Measurements from ENCODE around the gene TMEM150A. TPM values are rescaled to one million over a fixed set of nuclear protein-coding genes. Genes with fewer than 3 reads are reported as not detected.

Gene TMEM150A
- total and polyA plus RNA-seq, 2 of the 13 experiments (the other 11 are each of a cell fraction or from before 2014, with no cell fraction given): 30.1 to 70.4 TPM

DNA sequence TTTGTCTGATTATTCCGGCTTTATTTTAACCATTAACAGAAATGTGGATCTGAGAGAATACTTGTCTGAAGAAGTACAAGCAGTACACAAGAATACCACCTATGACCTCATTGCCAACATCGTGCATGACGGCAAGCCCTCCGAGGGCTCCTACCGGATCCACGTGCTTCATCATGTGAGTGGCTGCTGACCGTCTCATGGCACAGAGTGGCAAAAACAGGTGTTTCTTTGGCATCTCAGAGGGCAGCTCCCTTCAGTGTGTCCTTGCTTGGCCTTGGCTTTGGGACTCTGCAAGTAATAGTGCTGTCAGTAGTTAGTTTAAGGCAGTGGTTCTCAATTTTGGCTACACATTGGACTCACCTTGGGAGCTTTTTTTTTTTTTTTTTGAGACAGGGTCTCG lies 42.4 kb upstream of the TMEM150A start:
- ChIA-PET CTCF (ENCODE audit: low intra/inter-chr PET ratio, low total read pairs) (no interaction called here), POLR2A (no interaction called here)
- Histone ChIP-seq H3K4me3 (replicated peaks in 1 of 3; ENCODE audit: insufficient read depth in 1 of 3, low read depth in 2 of 3, low read length in 3 of 3) (no peak overlapping the region), H3K79me2 (ENCODE audit: insufficient read depth, low read length) (no peaks in the 10 kb centered on the region), H3K4me1 (ENCODE audit: insufficient read depth, low read length) (no peaks in the 10 kb centered on the region), H3K9me3 (ENCODE audit: low read length) (no peaks in the 10 kb centered on the region), H3K4me2 (ENCODE audit: low read depth, low read length) (no peak overlapping the region), H4K20me1 (ENCODE audit: insufficient read depth, low read length) (no peaks in the 10 kb centered on the region), H3K9ac (ENCODE audit: insufficient read depth, low read depth, low read length) (no peak overlapping the region), H2AFZ (ENCODE audit: low read length) (no peak overlapping the region), H3K36me3 (replicated peaks in 1 of 2; ENCODE audit: control insufficient read depth in 1 of 2, insufficient read depth in 2 of 2, low read length in 2 of 2) (peaks cover 52 to 96% of the 10 kb centered on the region in 2 experiments), H3K27ac (ENCODE audit: extremely low read length, insufficient read depth, low read length) (no peak overlapping the region), H3K27me3 (ENCODE audit: control insufficient read depth in 1 of 2, insufficient read depth in 2 of 2, low read length in 2 of 2) (no peaks in the 10 kb centered on the region)
- WGBS (ENCODE audit: low lambda C conversion rate): 98% methylated on average over 8 of the region's 8 CpGs
- FAIRE-seq: no peak
- in situ Hi-C loops (cut with HindIII; ENCODE audit: extremely low pct_ligation_motif_present, low pct_unique_long_range_greater_than_20kb) (no loop called here), intact Hi-C loops (cut with micrococcal nuclease; ENCODE audit: unreplicated experiment) (no loop called here)
- TF ChIP-seq, protein P1, sequence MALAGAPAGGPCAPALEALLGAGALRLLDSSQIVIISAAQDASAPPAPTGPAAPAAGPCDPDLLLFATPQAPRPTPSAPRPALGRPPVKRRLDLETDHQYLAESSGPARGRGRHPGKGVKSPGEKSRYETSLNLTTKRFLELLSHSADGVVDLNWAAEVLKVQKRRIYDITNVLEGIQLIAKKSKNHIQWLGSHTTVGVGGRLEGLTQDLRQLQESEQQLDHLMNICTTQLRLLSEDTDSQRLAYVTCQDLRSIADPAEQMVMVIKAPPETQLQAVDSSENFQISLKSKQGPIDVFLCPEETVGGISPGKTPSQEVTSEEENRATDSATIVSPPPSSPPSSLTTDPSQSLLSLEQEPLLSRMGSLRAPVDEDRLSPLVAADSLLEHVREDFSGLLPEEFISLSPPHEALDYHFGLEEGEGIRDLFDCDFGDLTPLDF (CRISPR knock-in tag; IDR thresholded peaks at IDR 0.05): no peak
- TF ChIP-seq CHD2 (IDR thresholded peaks at IDR 0.05; ENCODE audit: low read depth, low read length) (no peak), ZNF225 (CRISPR knock-in tag; IDR thresholded peaks at IDR 0.05) (no peak), NAIF1 (CRISPR knock-in tag; IDR thresholded peaks at IDR 0.05; ENCODE audit: borderline replicate concordance) (no peak), ZNF883 (CRISPR knock-in tag; IDR thresholded peaks at IDR 0.05; ENCODE audit: not compliant biosample characterization) (no peak)
- TF ChIP-seq, protein P2, sequence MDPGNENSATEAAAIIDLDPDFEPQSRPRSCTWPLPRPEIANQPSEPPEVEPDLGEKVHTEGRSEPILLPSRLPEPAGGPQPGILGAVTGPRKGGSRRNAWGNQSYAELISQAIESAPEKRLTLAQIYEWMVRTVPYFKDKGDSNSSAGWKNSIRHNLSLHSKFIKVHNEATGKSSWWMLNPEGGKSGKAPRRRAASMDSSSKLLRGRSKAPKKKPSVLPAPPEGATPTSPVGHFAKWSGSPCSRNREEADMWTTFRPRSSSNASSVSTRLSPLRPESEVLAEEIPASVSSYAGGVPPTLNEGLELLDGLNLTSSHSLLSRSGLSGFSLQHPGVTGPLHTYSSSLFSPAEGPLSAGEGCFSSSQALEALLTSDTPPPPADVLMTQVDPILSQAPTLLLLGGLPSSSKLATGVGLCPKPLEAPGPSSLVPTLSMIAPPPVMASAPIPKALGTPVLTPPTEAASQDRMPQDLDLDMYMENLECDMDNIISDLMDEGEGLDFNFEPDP (CRISPR knock-in tag; conservative IDR thresholded peaks at IDR 0.05): no peak
- no peak for DNase-seq (ENCODE audit: low spot score)
- no TSS peak for BruUV-seq (replicated peaks)
- no peak for ATAC-seq

DNA sequence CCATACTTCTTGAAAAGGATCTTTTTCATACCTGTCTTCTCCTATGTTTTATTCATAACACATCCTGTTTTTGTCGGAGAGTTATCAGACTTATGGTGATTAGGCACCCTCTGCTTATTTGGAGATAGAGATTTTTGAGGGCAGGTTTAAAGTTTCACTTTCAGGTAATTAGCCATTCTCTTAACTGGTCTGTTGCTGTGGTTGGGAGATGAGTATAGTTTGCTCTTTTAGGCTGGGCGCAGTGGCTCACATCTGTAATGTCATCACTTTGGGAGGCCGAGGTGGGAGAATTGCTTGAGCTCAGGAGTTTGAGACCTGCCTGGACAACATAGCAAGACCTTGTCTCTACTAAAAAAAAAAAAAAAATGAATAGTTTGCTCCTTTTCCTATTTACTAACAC lies 40.2 kb upstream of the TMEM150A start:
- no peak for FAIRE-seq
- WGBS (ENCODE audit: low lambda C conversion rate): 99% methylated on average over 3 of the region's 3 CpGs
- TF ChIP-seq HMG20B (CRISPR knock-in tag; conservative IDR thresholded peaks at IDR 0.05) (no peak), TCF7 (IDR thresholded peaks at IDR 0.05; ENCODE audit: low read depth) (no peak), ZEB1 (IDR thresholded peaks at IDR 0.05; ENCODE audit: insufficient replicate concordance, low read depth) (no peak), KDM5A (IDR thresholded peaks at IDR 0.05; ENCODE audit: borderline replicate concordance, low read length) (no peak), SCMH1 (CRISPR knock-in tag; IDR thresholded peaks at IDR 0.05; ENCODE audit: borderline replicate concordance) (no peak), TRIM24 (CRISPR knock-in tag; IDR thresholded peaks at IDR 0.05) (no peak), ZNF263 (CRISPR knock-in tag; IDR thresholded peaks at IDR 0.05) (no peak), ZBTB42 (CRISPR knock-in tag; IDR thresholded peaks at IDR 0.05) (no peak)
- TF ChIP-seq, protein P3, sequence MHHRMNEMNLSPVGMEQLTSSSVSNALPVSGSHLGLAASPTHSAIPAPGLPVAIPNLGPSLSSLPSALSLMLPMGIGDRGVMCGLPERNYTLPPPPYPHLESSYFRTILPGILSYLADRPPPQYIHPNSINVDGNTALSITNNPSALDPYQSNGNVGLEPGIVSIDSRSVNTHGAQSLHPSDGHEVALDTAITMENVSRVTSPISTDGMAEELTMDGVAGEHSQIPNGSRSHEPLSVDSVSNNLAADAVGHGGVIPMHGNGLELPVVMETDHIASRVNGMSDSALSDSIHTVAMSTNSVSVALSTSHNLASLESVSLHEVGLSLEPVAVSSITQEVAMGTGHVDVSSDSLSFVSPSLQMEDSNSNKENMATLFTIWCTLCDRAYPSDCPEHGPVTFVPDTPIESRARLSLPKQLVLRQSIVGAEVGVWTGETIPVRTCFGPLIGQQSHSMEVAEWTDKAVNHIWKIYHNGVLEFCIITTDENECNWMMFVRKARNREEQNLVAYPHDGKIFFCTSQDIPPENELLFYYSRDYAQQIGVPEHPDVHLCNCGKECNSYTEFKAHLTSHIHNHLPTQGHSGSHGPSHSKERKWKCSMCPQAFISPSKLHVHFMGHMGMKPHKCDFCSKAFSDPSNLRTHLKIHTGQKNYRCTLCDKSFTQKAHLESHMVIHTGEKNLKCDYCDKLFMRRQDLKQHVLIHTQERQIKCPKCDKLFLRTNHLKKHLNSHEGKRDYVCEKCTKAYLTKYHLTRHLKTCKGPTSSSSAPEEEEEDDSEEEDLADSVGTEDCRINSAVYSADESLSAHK (CRISPR knock-in tag; IDR thresholded peaks at IDR 0.05; ENCODE audit: borderline replicate concordance): no peak

More for the DNA sequence above, 40.2 kb upstream of the TMEM150A start:
- CTCF ChIA-PET (ENCODE audit: low intra/inter-chr PET ratio, low total read pairs): no interaction called here
- H3K27me3 ChIP-seq (ENCODE audit: control insufficient read depth in 1 of 2, insufficient read depth in 2 of 2, low read length in 2 of 2): no peaks in the 10 kb centered on the region
- H3K9me3 ChIP-seq (ENCODE audit: low read length): no peaks in the 10 kb centered on the region
- no peak overlapping the region for H3K4me3 ChIP-seq (replicated peaks in 1 of 3; ENCODE audit: insufficient read depth in 1 of 3, low read depth in 2 of 3, low read length in 3 of 3)
- H3K79me2 ChIP-seq (ENCODE audit: insufficient read depth, low read length): no peaks in the 10 kb centered on the region
- BruUV-seq (replicated peaks): no TSS peak
- H3K9ac ChIP-seq (ENCODE audit: insufficient read depth, low read depth, low read length): no peak overlapping the region
- no peak for DNase-seq (ENCODE audit: low spot score)
- no peak for ATAC-seq
- in situ Hi-C loops (cut with HindIII; ENCODE audit: extremely low pct_ligation_motif_present, low pct_unique_long_range_greater_than_20kb) (no loop called here), intact Hi-C loops (cut with micrococcal nuclease; ENCODE audit: unreplicated experiment) (no loop called here)
- POLR2A ChIA-PET: no interaction called here
- peaks cover 1% of the 10 kb centered on the region; the same call in 1 of the 2 replicates for H4K20me1 ChIP-seq (ENCODE audit: insufficient read depth, low read length)
- H3K4me1 ChIP-seq (ENCODE audit: insufficient read depth, low read length): no peaks in the 10 kb centered on the region
- H2AFZ ChIP-seq (ENCODE audit: low read length): no peak overlapping the region
- H3K4me2 ChIP-seq (ENCODE audit: low read depth, low read length): no peak overlapping the region
- H3K27ac ChIP-seq (ENCODE audit: extremely low read length, insufficient read depth, low read length): no peak overlapping the region
- peaks cover 51 to 94% of the 10 kb centered on the region in 2 experiments for H3K36me3 ChIP-seq (replicated peaks in 1 of 2; ENCODE audit: control insufficient read depth in 1 of 2, insufficient read depth in 2 of 2, low read length in 2 of 2)
